GM12873 (cell line): ENCODE measurements around the gene EXOC6B.
A peak's percentile ranks its signal among the peaks of the same experiment; 100 is the strongest.

ENCODE experiments used
- TF ChIP-seq, protein P1 (sequence below): IDR thresholded peaks from 2 replicates; pipeline ENCODE4 v1.5.1; 2012; ENCODE audit warnings: low read depth, mild to moderate bottlenecking, moderate library complexity, low read length, control low read depth; ENCODE audit not compliant: insufficient read depth; ENCODE audit errors: missing control alignments

EXOC6B gene

DNA sequence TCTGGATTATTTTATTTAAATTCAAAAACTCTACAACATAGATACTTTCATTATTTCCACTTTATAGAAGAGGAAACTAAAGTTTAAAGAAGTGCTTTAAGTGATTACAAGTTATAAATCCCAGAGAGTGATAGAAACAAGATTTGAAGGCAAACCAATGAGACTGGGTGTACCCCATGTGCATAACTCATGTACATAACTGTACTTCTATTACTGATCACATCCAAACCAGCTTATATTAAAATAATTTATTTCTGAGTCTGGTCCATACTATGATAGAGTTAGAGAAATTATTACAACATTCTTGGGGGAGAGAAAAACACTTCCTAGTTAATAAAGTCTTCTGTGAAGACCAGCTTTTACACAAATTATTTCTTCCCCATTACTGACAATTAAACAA is 221.4 kb downstream of the EXOC6B start:
- TF ChIP-seq, protein P1, sequence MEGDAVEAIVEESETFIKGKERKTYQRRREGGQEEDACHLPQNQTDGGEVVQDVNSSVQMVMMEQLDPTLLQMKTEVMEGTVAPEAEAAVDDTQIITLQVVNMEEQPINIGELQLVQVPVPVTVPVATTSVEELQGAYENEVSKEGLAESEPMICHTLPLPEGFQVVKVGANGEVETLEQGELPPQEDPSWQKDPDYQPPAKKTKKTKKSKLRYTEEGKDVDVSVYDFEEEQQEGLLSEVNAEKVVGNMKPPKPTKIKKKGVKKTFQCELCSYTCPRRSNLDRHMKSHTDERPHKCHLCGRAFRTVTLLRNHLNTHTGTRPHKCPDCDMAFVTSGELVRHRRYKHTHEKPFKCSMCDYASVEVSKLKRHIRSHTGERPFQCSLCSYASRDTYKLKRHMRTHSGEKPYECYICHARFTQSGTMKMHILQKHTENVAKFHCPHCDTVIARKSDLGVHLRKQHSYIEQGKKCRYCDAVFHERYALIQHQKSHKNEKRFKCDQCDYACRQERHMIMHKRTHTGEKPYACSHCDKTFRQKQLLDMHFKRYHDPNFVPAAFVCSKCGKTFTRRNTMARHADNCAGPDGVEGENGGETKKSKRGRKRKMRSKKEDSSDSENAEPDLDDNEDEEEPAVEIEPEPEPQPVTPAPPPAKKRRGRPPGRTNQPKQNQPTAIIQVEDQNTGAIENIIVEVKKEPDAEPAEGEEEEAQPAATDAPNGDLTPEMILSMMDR, result no peak

DNA sequence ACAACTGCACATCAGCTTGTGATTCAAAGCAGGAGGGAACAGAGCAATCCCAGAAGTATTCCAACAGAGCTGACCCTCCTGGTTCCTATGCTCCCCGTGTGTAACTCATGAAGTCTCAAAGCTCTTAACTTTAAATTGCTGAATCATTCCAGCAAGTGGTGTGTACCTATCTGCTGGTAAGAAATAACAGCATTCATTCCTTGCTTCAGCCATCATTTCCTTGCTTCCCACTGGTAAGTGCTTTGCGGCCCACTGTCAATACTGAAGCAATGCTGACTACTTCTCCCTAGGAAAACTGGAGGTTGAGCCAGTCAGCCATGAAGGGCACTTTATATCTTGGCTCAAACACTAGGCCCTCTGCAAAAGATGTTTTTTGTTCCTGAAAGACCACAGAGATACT is 222.4 kb downstream of the EXOC6B start:
- TF ChIP-seq, protein P1, result no peak

DNA sequence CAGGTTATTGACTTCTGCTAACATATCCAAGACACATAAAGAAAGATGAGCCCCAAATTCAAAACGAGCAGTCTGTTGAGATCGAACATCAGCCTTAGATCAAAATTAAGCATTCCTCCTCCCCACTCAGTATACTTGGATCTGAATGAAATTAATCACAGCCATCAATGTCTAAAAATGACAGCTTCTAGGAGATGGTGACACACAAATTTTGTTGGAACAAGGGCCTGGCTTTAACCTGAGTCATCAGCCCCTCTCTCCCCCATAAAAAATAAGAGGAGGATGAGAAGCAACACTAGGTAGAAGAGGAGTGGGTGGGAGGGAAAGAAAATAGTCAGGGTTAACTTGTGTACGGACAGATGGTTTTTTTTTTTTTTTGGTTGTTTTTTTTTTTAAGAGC is 223.1 kb downstream of the EXOC6B start:
- TF ChIP-seq, protein P1, result no peak

DNA sequence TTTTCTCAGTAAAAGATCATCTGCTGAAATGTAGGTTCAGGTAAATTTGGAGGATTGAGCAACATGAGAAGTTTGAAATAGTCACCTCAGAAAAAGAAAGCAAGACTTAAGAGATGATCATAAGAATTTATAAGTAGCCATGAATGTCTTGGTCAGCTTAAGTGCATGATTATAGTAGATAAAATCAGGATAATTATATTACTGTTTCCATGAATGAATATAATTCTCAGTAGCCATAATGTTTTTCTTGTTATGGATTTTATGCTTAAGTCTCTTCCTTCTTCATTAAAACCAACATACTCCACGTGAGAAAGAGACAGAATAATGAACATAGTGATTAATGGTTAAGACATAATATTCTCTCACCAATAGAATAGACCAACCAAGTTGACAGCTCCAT is 223.7 kb downstream of the EXOC6B start:
- TF ChIP-seq, protein P1, result no peak

DNA sequence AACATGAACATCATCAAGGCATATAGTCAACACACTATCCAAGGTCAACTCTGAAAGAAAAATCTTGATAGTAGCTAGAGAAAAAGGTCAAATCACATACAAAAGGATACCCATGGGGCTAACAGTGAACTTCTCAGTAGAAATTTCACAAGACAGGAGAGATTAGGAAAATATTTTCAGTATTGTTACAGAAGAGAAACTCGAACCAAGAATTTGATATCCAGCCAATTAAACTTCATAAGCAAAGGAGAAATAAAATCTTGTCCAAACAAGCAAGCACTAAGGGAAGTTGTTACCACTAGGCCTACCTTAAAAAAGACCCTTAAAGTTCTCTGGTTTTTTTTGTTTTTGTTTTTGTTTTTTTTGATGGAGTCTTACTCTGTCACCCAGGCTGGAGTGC is 242.5 kb downstream of the EXOC6B start:
- TF ChIP-seq, protein P1, result no peak

DNA sequence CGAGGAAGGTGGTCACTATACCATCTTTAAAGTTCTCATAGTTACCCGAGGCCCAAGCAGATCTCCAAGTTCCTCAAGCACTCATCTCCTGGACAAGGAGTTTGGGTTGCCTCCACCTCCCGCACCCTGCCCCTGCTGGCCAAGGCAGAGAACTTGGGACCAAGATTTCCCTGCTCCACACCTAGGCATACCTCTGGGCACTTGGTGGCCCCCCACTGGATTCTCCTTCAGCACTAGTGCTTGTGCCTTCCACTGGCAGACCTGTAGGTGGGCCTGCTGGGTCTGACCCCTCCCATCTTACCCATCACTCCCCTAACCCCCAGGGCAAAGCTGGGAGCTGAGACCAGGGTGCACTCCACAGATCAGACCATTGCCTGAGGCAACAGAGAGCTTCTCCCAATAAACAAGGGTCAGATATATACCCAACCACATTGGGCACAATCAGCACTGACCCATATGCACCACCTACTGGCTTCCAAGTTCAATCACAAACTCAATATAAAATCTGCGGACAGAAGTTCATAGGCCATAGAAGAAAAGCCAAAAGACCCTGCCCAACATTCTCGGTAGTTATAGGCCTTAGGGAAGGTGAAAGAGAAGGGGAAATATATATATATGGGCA is 244.2 kb downstream of the EXOC6B start:
- TF ChIP-seq, protein P1, result no peak

DNA sequence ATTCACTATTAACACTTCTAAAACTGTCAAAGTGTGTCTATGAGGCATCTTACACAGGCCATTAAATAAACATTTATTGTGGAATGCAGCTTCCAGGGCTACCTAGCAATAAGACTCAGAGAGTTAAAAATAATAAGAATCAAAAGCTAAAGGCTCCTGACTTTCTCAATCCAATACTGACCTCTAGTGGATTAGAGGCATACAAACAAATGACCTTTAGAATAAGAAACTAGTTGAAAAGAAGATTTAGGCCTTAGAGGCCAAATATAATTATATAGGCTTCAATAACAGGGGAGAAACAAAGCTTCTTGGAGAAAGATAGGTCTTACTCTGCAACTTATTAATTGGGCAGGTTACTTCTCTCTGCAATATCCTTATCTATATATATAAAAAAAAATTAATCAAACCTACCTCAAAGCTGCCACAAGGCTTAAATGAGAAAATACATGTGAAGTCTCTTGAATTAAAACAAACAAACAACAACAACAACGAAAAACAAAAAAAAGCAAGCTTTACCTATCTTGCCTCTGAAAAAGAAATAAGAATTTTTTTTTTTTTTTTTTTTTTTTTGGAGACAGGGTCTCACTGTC is 246.1 kb downstream of the EXOC6B start:
- TF ChIP-seq, protein P1, result peak; percentile 53
